Parathyroid adenoma (tissue), 2 donors: ENCODE data around the gene ATG5.

Experiments
- H2AFZ ChIP-seq: fragments of 300-600 bp; sonication (generic); one replicate; pipeline ENCODE4 v1.7.0; 2017; ENCODE audit warnings: antibody characterized with exemption, mild to moderate bottlenecking
- H3K27ac ChIP-seq: fragments of 300-600 bp; sonication (generic); one replicate; pipeline ENCODE4 v1.7.0; 2017
- H3K27me3 ChIP-seq: fragments of 300-600 bp; sonication (generic); one replicate; pipeline ENCODE4 v1.7.0; 2017; ENCODE audit warnings: low read length; ENCODE audit not compliant: control insufficient read depth, insufficient read depth
- H3K36me3 ChIP-seq: fragments of 300-600 bp; sonication (generic); one replicate; pipeline ENCODE4 v1.7.0; 2017; ENCODE audit warnings: low read length; ENCODE audit not compliant: control insufficient read depth, insufficient read depth
- H3K4me1 ChIP-seq: fragments of 300-600 bp; sonication (generic); one replicate; pipeline ENCODE4 v1.7.0; 2017; ENCODE audit warnings: control low read depth
- H3K4me2 ChIP-seq: fragments of 300-600 bp; sonication (generic); one replicate; pipeline ENCODE4 v1.7.0; 2017; ENCODE audit warnings: low read length
- H3K4me3 ChIP-seq: fragments of 300-600 bp; sonication (generic); one replicate; pipeline ENCODE4 v1.7.0; 2017; ENCODE audit warnings: low read depth, low read length
- H3K79me2 ChIP-seq: fragments of 300-600 bp; sonication (generic); one replicate; pipeline ENCODE4 v1.7.0; 2017; ENCODE audit warnings: control low read depth
- H3K9ac ChIP-seq: fragments of 300-600 bp; sonication (generic); one replicate; pipeline ENCODE4 v1.7.0; 2017; ENCODE audit warnings: mild to moderate bottlenecking
- H3K9me3 ChIP-seq: fragments of 300-600 bp; sonication (generic); one replicate; pipeline ENCODE4 v1.7.0; 2017; ENCODE audit warnings: low read length; ENCODE audit not compliant: control insufficient read depth
- CTCF ChIP-seq: fragments of 300-600 bp; sonication (generic); IDR thresholded peaks from one replicate; pipeline ENCODE4 v1.7.0; 2017; ENCODE audit warnings: antibody characterized with exemption, mild to moderate bottlenecking
- donor health status: primary hyperparathyroidism.

The ATG5 gene

DNA sequence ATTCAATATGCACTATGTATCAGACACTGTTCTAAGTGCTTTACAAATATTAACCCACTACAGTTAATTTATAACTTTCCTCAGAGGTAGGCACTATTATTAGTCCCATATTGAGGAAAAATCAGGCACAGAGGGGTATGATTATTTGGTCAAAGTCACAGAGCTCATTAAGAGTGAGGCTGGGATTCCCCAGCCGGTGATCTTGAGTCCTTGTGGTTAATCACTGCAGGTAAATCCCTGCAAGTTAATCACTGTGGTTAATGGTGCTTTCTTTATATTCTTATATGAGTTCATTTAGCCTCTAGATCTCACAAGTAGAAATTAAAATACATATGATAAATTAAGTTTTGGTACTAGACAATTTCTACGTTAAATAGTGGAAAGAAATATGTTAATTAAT lies 44.2 kb upstream of the ATG5 start:
- no peaks in the 10 kb centered on the region for H3K79me2 ChIP-seq
- H3K9me3 ChIP-seq, result no peaks in the 10 kb centered on the region
- H2AFZ ChIP-seq, result no peak overlapping the region
- H3K4me2 ChIP-seq, result no peak overlapping the region
- H3K27ac ChIP-seq, result no peak overlapping the region
- H3K9ac ChIP-seq, result no peak overlapping the region
- H3K27me3 ChIP-seq, result no peaks in the 10 kb centered on the region
- no peak overlapping the region for H3K4me3 ChIP-seq
- H3K36me3 ChIP-seq, result no peaks in the 10 kb centered on the region
- no peaks in the 10 kb centered on the region for H3K4me1 ChIP-seq
- TF ChIP-seq CTCF, result no peak

DNA sequence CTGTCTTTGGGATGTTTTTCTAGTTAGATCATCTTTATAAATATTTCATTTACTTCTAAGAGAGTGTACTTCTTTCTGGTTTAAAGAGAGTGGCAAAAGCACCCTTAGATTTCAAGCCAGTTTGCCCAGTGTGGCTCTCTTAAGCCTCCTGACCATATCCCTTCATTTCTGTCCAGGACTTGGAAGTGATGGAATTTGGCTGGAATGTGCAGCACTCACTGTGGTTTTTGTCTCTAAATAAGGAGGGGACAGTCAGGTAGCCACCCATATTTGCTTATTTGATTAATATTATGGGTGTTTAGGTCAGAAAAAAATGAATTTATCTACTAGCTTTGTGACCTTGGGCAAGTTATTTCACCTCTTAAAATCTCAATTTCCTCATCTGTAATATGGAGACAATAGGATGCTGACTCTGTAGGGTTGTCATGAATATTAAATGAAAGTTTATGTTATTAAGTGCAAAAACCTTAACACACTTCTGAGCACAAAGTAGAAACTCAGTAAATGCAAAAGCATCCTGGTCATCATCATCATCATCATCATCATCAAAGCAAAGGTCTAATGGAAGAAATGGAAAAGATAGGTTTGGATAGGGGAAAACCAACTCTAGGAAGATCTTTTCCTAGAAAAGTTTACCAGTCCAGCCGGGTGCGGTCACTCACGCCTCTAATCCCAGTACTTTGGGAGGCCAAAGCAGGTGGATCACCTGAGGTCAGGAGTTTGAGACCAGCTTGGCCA lies 38.0 kb upstream of the ATG5 start:
- H3K79me2 ChIP-seq, result no peaks in the 10 kb centered on the region
- no peak overlapping the region for H2AFZ ChIP-seq
- no peaks in the 10 kb centered on the region for H3K36me3 ChIP-seq
- no peaks in the 10 kb centered on the region for H3K27me3 ChIP-seq
- no peak overlapping the region for H3K4me2 ChIP-seq
- H3K4me1 ChIP-seq, result no peaks in the 10 kb centered on the region
- H3K9ac ChIP-seq, result no peak overlapping the region
- no peak overlapping the region for H3K4me3 ChIP-seq
- H3K27ac ChIP-seq, result no peak overlapping the region
- no peaks in the 10 kb centered on the region for H3K9me3 ChIP-seq
- no peak for TF ChIP-seq CTCF

DNA sequence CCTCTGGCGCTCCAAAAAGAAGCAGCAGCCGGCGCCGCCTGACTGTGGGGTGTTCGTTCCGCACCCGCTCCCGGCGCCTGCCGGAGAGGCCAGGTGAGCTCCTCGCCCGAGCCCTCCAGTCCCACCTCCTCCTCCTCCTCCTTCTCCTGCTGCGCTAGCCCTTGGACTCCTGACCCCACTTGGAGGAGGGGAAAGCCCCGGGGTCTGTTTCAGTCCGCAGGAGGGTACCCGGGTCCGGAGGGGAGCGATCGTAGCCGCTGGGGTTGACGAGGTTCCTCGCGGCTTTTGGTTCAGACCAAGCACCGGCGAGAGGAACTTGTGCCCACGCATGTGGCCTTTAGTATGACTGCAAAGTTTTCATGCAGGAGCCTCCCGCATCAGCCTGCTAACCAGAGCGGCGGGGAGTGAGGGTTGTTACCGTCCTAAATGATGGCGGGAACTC lies 35.5 kb upstream of the ATG5 start:
- H3K4me2 ChIP-seq, result peak overlapping the region; percentile 75
- no peaks in the 10 kb centered on the region for H3K36me3 ChIP-seq
- no peak for TF ChIP-seq CTCF
- H3K9ac ChIP-seq, result no peak overlapping the region
- no peaks in the 10 kb centered on the region for H3K9me3 ChIP-seq
- H2AFZ ChIP-seq, result peak overlapping the region; percentile 99
- H3K4me1 ChIP-seq, result no peaks in the 10 kb centered on the region
- H3K79me2 ChIP-seq, result no peaks in the 10 kb centered on the region
- no peaks in the 10 kb centered on the region for H3K27me3 ChIP-seq
- H3K4me3 ChIP-seq, result peak overlapping the region; percentile 57
- peak overlapping the region; percentile 45 for H3K27ac ChIP-seq

GRCh38 chr6:106360410-106360988 lies 34.9 kb upstream of the ATG5 start, which contains the start of gene CRYBG1:
Gene CRYBG1 (plus strand): TSS chr6:106360717. CDS start chr6:106360909, 192 bp downstream.
- H2AFZ ChIP-seq, result peak within 1 kb of the TSS; percentile 99
- H3K36me3 ChIP-seq, result no peaks in the 10 kb centered on the region
- no peak within 1 kb of the TSS for H3K9ac ChIP-seq
- H3K27ac ChIP-seq, result peak within 1 kb of the TSS; percentile 45
- H3K4me1 ChIP-seq, result no peaks in the 10 kb centered on the region
- no peaks in the 10 kb centered on the region for H3K79me2 ChIP-seq
- H3K4me2 ChIP-seq, result peak within 1 kb of the TSS; percentile 75
- no peaks in the 10 kb centered on the region for H3K27me3 ChIP-seq
- H3K9me3 ChIP-seq, result no peaks in the 10 kb centered on the region
- TF ChIP-seq CTCF, result peak; percentile 94
- peak within 1 kb of the TSS; percentile 57 for H3K4me3 ChIP-seq
